HEK293 (cell line): ENCODE data around the gene ARHGEF12.

Experiments
- CTCF ChIA-PET: fragments of 350-600 bp; formaldehyde crosslinking; extraction: SDS; loops from one replicate; lab custom pipeline; 2021; ENCODE audit warnings: antibody characterized with exemption; lab: Yijun Ruan, JAX
- POLR2A ChIA-PET: fragments of 300-600 bp; formaldehyde crosslinking; extraction: SDS; loops from one replicate; lab custom pipeline; 2020; ENCODE audit warnings: antibody characterized with exemption, inconsistent platforms; lab: Yijun Ruan, JAX
- H3K27ac ChIP-seq: fragments of 200-500 bp; sonication (Bioruptor generic); 2 replicates; pipeline ENCODE4 v1.5.1; 2014; ENCODE audit warnings: low read depth, low read length, control low read depth, inconsistent platforms; ENCODE audit errors: extremely low read depth
- H3K36me3 ChIP-seq, 2 experiments: fragments of 200-500 bp in 1 of 2; sonication (Bioruptor generic) in 1 of 2; 1 replicate in 1 of 2; 2 replicates in 1 of 2; pipeline ENCODE4 v1.5.1; 2014 to 2017; ENCODE audit warnings: inconsistent platforms in 2 of 2, low read length in 2 of 2; ENCODE audit not compliant: control insufficient read depth in 2 of 2, insufficient read depth in 1 of 2
- H3K4me1 ChIP-seq: fragments of 200-500 bp; sonication (Bioruptor generic); 2 replicates; pipeline ENCODE4 v1.5.1; 2014; ENCODE audit warnings: mild to moderate bottlenecking, low read length, inconsistent platforms; ENCODE audit not compliant: control insufficient read depth, insufficient read depth
- H3K4me3 ChIP-seq: 2 replicates; pipeline ENCODE4 v1.5.1; 2011; ENCODE audit warnings: low read depth, mild to moderate bottlenecking, control low read depth, low read length, moderate library complexity
- H3K9me3 ChIP-seq: fragments of 200-500 bp; sonication (Bioruptor generic); 2 replicates; pipeline ENCODE4 v1.5.1; 2014; ENCODE audit warnings: low read depth, low read length, inconsistent platforms; ENCODE audit not compliant: control insufficient read depth, insufficient read depth
- GLI4 ChIP-seq: fragments of 450-650 bp; formaldehyde crosslinking; IDR thresholded peaks from 2 replicates; pipeline ENCODE4 v1.5.1; 2016; ENCODE audit warnings: missing biosample characterization, missing genetic modification characterization
- PRDM1 ChIP-seq: fragments of 450-650 bp; formaldehyde crosslinking; IDR thresholded peaks from 2 replicates; pipeline ENCODE4; 2016; ENCODE audit warnings: missing biosample characterization, missing genetic modification characterization
- TCF7L2 ChIP-seq: IDR thresholded peaks from 2 replicates; pipeline ENCODE4 v1.6.1; 2011; ENCODE audit warnings: low read depth, mild to moderate bottlenecking, inconsistent platforms, low read length, moderate library complexity, borderline replicate concordance
- TRIM28 ChIP-seq: IDR thresholded peaks from 2 replicates; pipeline ENCODE4 v1.6.1; 2011; ENCODE audit warnings: low read length, control low read depth, borderline replicate concordance
- ZBTB20 ChIP-seq: fragments of 450-650 bp; formaldehyde crosslinking; IDR thresholded peaks from 2 replicates; pipeline ENCODE4 v1.5.1; 2016; ENCODE audit warnings: missing biosample characterization, missing genetic modification characterization
- ZNF132 ChIP-seq: fragments of 450-650 bp; formaldehyde crosslinking; IDR thresholded peaks from 2 replicates; pipeline ENCODE4 v1.5.1; 2017; ENCODE audit warnings: missing biosample characterization, missing genetic modification characterization, borderline replicate concordance
- ZNF133 ChIP-seq: fragments of 450-650 bp; formaldehyde crosslinking; IDR thresholded peaks from 2 replicates; pipeline ENCODE4 v1.5.1; 2016; ENCODE audit warnings: missing biosample characterization, missing genetic modification characterization
- ZNF184 ChIP-seq: fragments of 450-650 bp; IDR thresholded peaks from 2 replicates; pipeline ENCODE4 v1.5.1; 2018; ENCODE audit warnings: missing biosample characterization, mild to moderate bottlenecking, missing genetic modification characterization
- ZNF2 ChIP-seq: fragments of 450-650 bp; formaldehyde crosslinking; IDR thresholded peaks from 2 replicates; pipeline ENCODE4 v1.5.1; 2016; ENCODE audit warnings: missing biosample characterization, missing genetic modification characterization
- ZNF24 ChIP-seq: fragments of 450-650 bp; formaldehyde crosslinking; IDR thresholded peaks from 2 replicates; pipeline ENCODE4 v1.5.1; 2016; ENCODE audit warnings: missing biosample characterization, missing genetic modification characterization
- ZNF366 ChIP-seq: fragments of 450-650 bp; formaldehyde crosslinking; conservative IDR thresholded peaks from 2 replicates; pipeline ENCODE4 v1.5.1; 2016; ENCODE audit warnings: missing biosample characterization, missing genetic modification characterization
- ZNF391 ChIP-seq: fragments of 450-650 bp; formaldehyde crosslinking; IDR thresholded peaks from 2 replicates; pipeline ENCODE4 v1.5.1; 2016; ENCODE audit warnings: low read depth, missing biosample characterization, missing genetic modification characterization, borderline replicate concordance
- ZNF394 ChIP-seq: fragments of 450-650 bp; formaldehyde crosslinking; IDR thresholded peaks from 2 replicates; pipeline ENCODE4 v1.5.1; 2016; ENCODE audit warnings: missing biosample characterization, missing genetic modification characterization, mild to moderate bottlenecking, moderate library complexity, borderline replicate concordance
- ZNF423 ChIP-seq: fragments of 450-650 bp; formaldehyde crosslinking; IDR thresholded peaks from 2 replicates; pipeline ENCODE4 v1.5.1; 2016; ENCODE audit warnings: missing biosample characterization, missing genetic modification characterization
- ZNF473 ChIP-seq: fragments of 450-650 bp; formaldehyde crosslinking; IDR thresholded peaks from 2 replicates; pipeline ENCODE4 v1.5.1; 2017; ENCODE audit warnings: missing biosample characterization, missing genetic modification characterization
- ZNF514 ChIP-seq: fragments of 450-650 bp; formaldehyde crosslinking; IDR thresholded peaks from 2 replicates; pipeline ENCODE4 v1.5.1; 2016; ENCODE audit warnings: missing biosample characterization, missing genetic modification characterization
- ZNF529 ChIP-seq: fragments of 450-650 bp; formaldehyde crosslinking; IDR thresholded peaks from 2 replicates; pipeline ENCODE4 v1.5.1; 2017; ENCODE audit warnings: missing genetic modification characterization, missing biosample characterization; ENCODE audit not compliant: insufficient replicate concordance
- ZNF530 ChIP-seq: fragments of 450-650 bp; formaldehyde crosslinking; IDR thresholded peaks from 2 replicates; pipeline ENCODE4 v1.5.1; 2016; ENCODE audit warnings: low read depth, missing biosample characterization, missing genetic modification characterization
- ZNF600 ChIP-seq: fragments of 450-650 bp; formaldehyde crosslinking; IDR thresholded peaks from 2 replicates; pipeline ENCODE4 v1.5.1; 2016; ENCODE audit warnings: missing biosample characterization, missing genetic modification characterization
- ZNF658 ChIP-seq: fragments of 450-650 bp; formaldehyde crosslinking; IDR thresholded peaks from 2 replicates; pipeline ENCODE4; 2016; ENCODE audit warnings: missing biosample characterization, missing genetic modification characterization
- ZNF660 ChIP-seq: fragments of 450-650 bp; IDR thresholded peaks from 2 replicates; pipeline ENCODE4 v1.5.1; 2018; ENCODE audit warnings: missing biosample characterization, mild to moderate bottlenecking, missing genetic modification characterization
- ZNF677 ChIP-seq: fragments of 450-650 bp; IDR thresholded peaks from 2 replicates; pipeline ENCODE4 v1.5.0; 2018; ENCODE audit warnings: missing biosample characterization, mild to moderate bottlenecking, missing genetic modification characterization, moderate library complexity
- TF ChIP-seq, protein P1 (sequence below): fragments of 450-650 bp; formaldehyde crosslinking; IDR thresholded peaks from 2 replicates; pipeline ENCODE4 v1.5.1; 2017; ENCODE audit warnings: missing biosample characterization, mild to moderate bottlenecking, missing genetic modification characterization, moderate library complexity
- TF ChIP-seq, protein P2 (sequence below): fragments of 450-650 bp; formaldehyde crosslinking; IDR thresholded peaks from 2 replicates; pipeline ENCODE4 v1.5.1; 2016; ENCODE audit warnings: missing biosample characterization, missing genetic modification characterization
- TF ChIP-seq, protein P3 (sequence below): fragments of 450-650 bp; formaldehyde crosslinking; IDR thresholded peaks from 2 replicates; pipeline ENCODE4 v1.5.1; 2017; ENCODE audit warnings: missing biosample characterization, missing genetic modification characterization
- TF ChIP-seq, protein P4 (sequence below): fragments of 450-650 bp; formaldehyde crosslinking; IDR thresholded peaks from 2 replicates; pipeline ENCODE4 v1.5.1; 2016; ENCODE audit warnings: missing biosample characterization, missing genetic modification characterization

Gene ARHGEF12

DNA sequence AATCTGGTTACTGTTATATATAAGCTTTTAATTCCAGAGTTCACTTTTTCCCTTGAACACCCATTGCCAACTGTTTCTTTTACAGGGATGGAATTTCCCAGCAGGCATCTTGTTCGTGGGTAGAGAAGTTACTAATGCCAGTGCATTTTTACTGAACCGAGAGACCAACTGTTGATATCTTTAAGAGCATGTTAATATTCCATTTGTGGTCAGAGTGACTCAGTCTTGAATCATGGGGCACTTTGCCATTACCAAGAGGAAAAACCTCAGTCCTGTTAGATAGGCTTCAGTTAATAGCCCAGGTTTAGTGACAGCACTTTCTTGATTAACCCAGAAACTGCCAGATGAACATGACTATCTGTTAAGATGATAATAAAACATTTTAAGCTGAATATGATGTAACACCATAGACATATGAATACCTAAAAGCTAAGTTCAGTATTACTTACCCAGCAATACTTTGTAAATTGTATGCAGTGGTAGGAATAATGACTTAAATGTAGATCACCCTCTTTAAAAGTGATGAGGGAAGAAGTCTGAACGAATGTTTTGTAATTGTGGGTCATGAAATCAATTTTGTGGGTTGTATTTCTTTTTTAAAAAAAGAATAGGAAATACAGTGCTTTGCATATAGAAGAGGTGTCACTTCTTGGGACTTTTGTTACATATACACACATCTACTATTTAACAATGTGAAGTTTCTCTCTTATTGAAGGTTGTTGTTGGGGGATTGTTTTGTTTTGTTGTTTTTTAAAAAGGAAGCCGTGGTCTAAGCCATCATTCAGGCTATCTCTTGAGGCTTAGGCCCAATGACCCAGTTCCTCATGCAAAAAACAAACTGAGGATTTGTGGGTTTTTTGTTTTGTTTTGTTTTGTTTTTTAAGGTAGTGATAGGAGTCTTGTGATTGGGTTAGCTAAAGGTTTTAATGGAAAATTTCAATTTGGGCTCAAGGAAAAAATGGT is 96.1 kb downstream of the ARHGEF12 start (continued):
- TF ChIP-seq ZNF660 (tag by site-specific recombination) (peak; percentile 93), ZNF394 (tag by site-specific recombination) (peak; percentile 56; the same call in 1 of the 2 replicates), ZNF366 (tag by site-specific recombination) (peak; percentile 73)
- TF ChIP-seq, all 188 proteins: peak for 34

DNA sequence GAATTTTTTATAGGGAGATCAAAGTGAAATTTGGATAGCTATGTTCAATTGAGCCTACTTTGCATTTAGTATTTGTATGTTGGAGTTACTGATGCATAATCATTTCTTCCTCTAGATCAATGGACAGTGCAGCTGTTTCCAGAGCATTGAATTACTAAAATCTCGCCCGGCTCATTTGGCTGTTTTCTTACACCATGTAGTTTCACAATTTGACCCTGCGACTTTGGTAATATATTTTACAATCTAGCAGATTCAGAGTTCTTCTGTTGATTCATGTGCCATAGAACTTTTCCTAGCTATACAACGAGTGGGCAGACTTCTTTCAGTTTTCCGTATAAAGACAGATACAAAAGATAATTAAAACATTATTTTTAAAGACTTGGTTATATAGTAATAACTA is 105.4 kb downstream of the ARHGEF12 start:
- POLR2A ChIA-PET: interaction anchor here (1.3 kb wide), 1 partner anchor 20 kb away, joined by 3 read pairs; no protein-coding TSS in a partner anchor
- no peak overlapping the region for H3K27ac ChIP-seq
- CTCF ChIA-PET: interaction anchor here (1.6 kb wide), 1 partner anchor 106 kb away, joined by 6 read pairs; no protein-coding TSS in a partner anchor
- H3K4me3 ChIP-seq: no peak overlapping the region
- no peak for TF ChIP-seq ZNF677 (tag by site-specific recombination)
- TF ChIP-seq, protein P1, sequence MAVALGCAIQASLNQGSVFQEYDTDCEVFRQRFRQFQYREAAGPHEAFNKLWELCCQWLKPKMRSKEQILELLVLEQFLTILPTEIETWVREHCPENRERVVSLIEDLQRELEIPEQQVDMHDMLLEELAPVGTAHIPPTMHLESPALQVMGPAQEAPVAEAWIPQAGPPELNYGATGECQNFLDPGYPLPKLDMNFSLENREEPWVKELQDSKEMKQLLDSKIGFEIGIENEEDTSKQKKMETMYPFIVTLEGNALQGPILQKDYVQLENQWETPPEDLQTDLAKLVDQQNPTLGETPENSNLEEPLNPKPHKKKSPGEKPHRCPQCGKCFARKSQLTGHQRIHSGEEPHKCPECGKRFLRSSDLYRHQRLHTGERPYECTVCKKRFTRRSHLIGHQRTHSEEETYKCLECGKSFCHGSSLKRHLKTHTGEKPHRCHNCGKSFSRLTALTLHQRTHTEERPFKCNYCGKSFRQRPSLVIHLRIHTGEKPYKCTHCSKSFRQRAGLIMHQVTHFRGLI (tag by site-specific recombination): no peak
- no peak for TF ChIP-seq PRDM1 (tag by site-specific recombination)
- TF ChIP-seq ZNF658 (tag by site-specific recombination): no peak
- TF ChIP-seq ZNF423 (tag by site-specific recombination): no peak
- TF ChIP-seq ZNF530: no peak
- no peak for TF ChIP-seq GLI4 (tag by site-specific recombination)
- TF ChIP-seq, protein P2, sequence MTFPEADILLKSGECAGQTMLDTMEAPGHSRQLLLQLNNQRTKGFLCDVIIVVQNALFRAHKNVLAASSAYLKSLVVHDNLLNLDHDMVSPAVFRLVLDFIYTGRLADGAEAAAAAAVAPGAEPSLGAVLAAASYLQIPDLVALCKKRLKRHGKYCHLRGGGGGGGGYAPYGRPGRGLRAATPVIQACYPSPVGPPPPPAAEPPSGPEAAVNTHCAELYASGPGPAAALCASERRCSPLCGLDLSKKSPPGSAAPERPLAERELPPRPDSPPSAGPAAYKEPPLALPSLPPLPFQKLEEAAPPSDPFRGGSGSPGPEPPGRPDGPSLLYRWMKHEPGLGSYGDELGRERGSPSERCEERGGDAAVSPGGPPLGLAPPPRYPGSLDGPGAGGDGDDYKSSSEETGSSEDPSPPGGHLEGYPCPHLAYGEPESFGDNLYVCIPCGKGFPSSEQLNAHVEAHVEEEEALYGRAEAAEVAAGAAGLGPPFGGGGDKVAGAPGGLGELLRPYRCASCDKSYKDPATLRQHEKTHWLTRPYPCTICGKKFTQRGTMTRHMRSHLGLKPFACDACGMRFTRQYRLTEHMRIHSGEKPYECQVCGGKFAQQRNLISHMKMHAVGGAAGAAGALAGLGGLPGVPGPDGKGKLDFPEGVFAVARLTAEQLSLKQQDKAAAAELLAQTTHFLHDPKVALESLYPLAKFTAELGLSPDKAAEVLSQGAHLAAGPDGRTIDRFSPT: no peak
- TF ChIP-seq ZNF529 (tag by site-specific recombination): no peak
- no peak for TF ChIP-seq ZNF24 (tag by site-specific recombination)
- no peak for TF ChIP-seq TCF7L2
- no peak for TF ChIP-seq ZNF514 (tag by site-specific recombination)
- TF ChIP-seq ZNF391 (tag by site-specific recombination): no peak
- no peaks in the 10 kb centered on the region for H3K9me3 ChIP-seq
- no peaks in the 10 kb centered on the region for H3K4me1 ChIP-seq
- peaks cover 5 to 66% of the 10 kb centered on the region in 2 experiments; a peak in 2 of 3 replicates for H3K36me3 ChIP-seq

DNA sequence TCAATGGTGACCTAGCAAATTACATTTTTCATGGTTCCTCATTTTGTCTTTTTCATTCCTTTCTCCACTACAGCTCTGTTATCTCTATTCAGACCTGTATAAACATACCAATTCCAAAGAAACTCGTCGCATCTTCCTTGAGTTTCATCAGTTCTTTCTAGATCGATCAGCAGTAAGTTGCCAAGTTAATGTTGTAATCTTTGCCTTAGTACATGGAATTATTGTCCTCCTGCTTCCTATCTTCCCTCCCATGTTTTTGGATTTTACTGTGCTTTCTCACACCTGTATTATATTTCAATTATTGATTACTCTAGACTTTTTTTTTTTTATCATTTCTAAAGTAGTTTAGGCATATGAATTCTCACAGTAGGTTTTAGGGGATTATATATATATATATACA is 105.8 kb downstream of the ARHGEF12 start:
- no peak overlapping the region for H3K4me3 ChIP-seq
- POLR2A ChIA-PET: interaction anchor here (1.3 kb wide), 1 partner anchor 20 kb away, joined by 3 read pairs; no protein-coding TSS in a partner anchor
- peaks cover 6 to 70% of the 10 kb centered on the region in 2 experiments for H3K36me3 ChIP-seq
- no peak overlapping the region for H3K27ac ChIP-seq
- H3K9me3 ChIP-seq: no peaks in the 10 kb centered on the region
- CTCF ChIA-PET: interaction anchor here (1.0 to 1.5 kb wide), 2 partner anchors 17 to 108 kb away, joined by 3 to 6 read pairs; no protein-coding TSS in a partner anchor
- no peaks in the 10 kb centered on the region for H3K4me1 ChIP-seq
- TF ChIP-seq, protein P3, sequence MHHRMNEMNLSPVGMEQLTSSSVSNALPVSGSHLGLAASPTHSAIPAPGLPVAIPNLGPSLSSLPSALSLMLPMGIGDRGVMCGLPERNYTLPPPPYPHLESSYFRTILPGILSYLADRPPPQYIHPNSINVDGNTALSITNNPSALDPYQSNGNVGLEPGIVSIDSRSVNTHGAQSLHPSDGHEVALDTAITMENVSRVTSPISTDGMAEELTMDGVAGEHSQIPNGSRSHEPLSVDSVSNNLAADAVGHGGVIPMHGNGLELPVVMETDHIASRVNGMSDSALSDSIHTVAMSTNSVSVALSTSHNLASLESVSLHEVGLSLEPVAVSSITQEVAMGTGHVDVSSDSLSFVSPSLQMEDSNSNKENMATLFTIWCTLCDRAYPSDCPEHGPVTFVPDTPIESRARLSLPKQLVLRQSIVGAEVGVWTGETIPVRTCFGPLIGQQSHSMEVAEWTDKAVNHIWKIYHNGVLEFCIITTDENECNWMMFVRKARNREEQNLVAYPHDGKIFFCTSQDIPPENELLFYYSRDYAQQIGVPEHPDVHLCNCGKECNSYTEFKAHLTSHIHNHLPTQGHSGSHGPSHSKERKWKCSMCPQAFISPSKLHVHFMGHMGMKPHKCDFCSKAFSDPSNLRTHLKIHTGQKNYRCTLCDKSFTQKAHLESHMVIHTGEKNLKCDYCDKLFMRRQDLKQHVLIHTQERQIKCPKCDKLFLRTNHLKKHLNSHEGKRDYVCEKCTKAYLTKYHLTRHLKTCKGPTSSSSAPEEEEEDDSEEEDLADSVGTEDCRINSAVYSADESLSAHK (tag by site-specific recombination): no peak
- TF ChIP-seq, protein P4, sequence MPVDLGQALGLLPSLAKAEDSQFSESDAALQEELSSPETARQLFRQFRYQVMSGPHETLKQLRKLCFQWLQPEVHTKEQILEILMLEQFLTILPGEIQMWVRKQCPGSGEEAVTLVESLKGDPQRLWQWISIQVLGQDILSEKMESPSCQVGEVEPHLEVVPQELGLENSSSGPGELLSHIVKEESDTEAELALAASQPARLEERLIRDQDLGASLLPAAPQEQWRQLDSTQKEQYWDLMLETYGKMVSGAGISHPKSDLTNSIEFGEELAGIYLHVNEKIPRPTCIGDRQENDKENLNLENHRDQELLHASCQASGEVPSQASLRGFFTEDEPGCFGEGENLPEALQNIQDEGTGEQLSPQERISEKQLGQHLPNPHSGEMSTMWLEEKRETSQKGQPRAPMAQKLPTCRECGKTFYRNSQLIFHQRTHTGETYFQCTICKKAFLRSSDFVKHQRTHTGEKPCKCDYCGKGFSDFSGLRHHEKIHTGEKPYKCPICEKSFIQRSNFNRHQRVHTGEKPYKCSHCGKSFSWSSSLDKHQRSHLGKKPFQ (tag by site-specific recombination): no peak
- TF ChIP-seq ZNF132 (tag by site-specific recombination) (no peak), TRIM28 (no peak), ZNF2 (no peak), ZNF133 (tag by site-specific recombination) (no peak), ZNF184 (tag by site-specific recombination) (no peak), ZBTB20 (tag by site-specific recombination) (no peak), ZNF473 (tag by site-specific recombination) (no peak), ZNF600 (tag by site-specific recombination) (no peak)
